GM12878 (cell line): ENCODE results near the gene LSMEM2. TPM values are rescaled to one million over a fixed set of nuclear protein-coding genes. Genes with fewer than 3 reads are reported as not detected.
A peak's percentile ranks its signal among the peaks of the same experiment; 100 is the strongest.

Experiments
- BRCA1 ChIP-seq: IDR thresholded peaks from 2 replicates; pipeline ENCODE4 v1.6.1; 2011; ENCODE audit warnings: low read depth, low read length, improper control_type of control experiment
- EGR1 ChIP-seq, 2 experiments: IDR thresholded peaks; 1 replicate in 1 of 2; 2 replicates in 1 of 2; pipeline ENCODE4 v1.6.1; 2011 to 2012; ENCODE audit warnings: low read depth in 2 of 2, low read length in 2 of 2, borderline replicate concordance in 1 of 2, mild to moderate bottlenecking in 1 of 2, moderate library complexity in 1 of 2
- EZH2 ChIP-seq: IDR thresholded peaks from 2 replicates; pipeline ENCODE4 v1.6.1; 2012; ENCODE audit warnings: low read depth, mild to moderate bottlenecking, control low read depth, inconsistent platforms, low read length, borderline replicate concordance; ENCODE audit not compliant: control insufficient read depth
- GABPA ChIP-seq: IDR thresholded peaks from 2 replicates; pipeline ENCODE4 v1.6.1; 2014; ENCODE audit warnings: antibody characterized with exemption, low read depth, mild to moderate bottlenecking, inconsistent platforms
- IKZF2 ChIP-seq, 2 experiments: fragments of 450-650 bp; IDR thresholded peaks; 2 replicates each; pipeline ENCODE4 v1.6.1; 2017; ENCODE audit warnings: mild to moderate bottlenecking in 2 of 2, moderate library complexity in 2 of 2
- POLR2A ChIP-seq: IDR thresholded peaks from 2 replicates; pipeline ENCODE4 v1.6.1; 2011; ENCODE audit warnings: low read depth, mild to moderate bottlenecking, low read length
- POLR2AphosphoS5 ChIP-seq: IDR thresholded peaks from 2 replicates; pipeline ENCODE4 v1.6.1; 2011; ENCODE audit warnings: mild to moderate bottlenecking, low read length, inconsistent platforms
- RELA ChIP-seq: fragments of 450-650 bp; IDR thresholded peaks from 2 replicates; pipeline ENCODE4 v1.8.0; 2014; ENCODE audit warnings: borderline replicate concordance; ENCODE audit not compliant: partially characterized antibody
- SIX5 ChIP-seq: IDR thresholded peaks from 2 replicates; pipeline ENCODE4 v1.6.1; 2011; ENCODE audit warnings: mild to moderate bottlenecking, low read depth, low read length, moderate library complexity; ENCODE audit not compliant: severe bottlenecking
- SMARCA5 ChIP-seq: fragments of 450-650 bp; IDR thresholded peaks from 2 replicates; pipeline ENCODE4 v1.6.1; 2017; ENCODE audit warnings: mild to moderate bottlenecking
- SREBF1 ChIP-seq: IDR thresholded peaks from 2 replicates; pipeline ENCODE4 v1.6.1; 2012; ENCODE audit warnings: mild to moderate bottlenecking, low read length
- SREBF2 ChIP-seq: IDR thresholded peaks from 2 replicates; pipeline ENCODE4 v1.6.1; 2012; ENCODE audit warnings: mild to moderate bottlenecking, low read length
- TBL1XR1 ChIP-seq: IDR thresholded peaks from 2 replicates; pipeline ENCODE4 v1.6.1; 2012; ENCODE audit warnings: low read depth, low read length, improper control_type of control experiment
- YBX1 ChIP-seq: fragments of 450-650 bp; IDR thresholded peaks from 2 replicates; pipeline ENCODE4 v1.6.1; 2016; ENCODE audit warnings: antibody characterized with exemption
- polyA plus RNA-seq, 11 experiments: library from polyadenylated mRNA; depleted of rRNA in 4 of 11; unstranded in 6 of 11; stranded (reverse) in 5 of 11; fragments of >200 nt; fragmentation: Nextera tagmentation in 4 of 11; fragmentation: Illumina TruSeq in 1 of 11; extraction: Ambion mirVana in 4 of 11; extraction: Trizol in 1 of 11; gene quantifications; 1 replicate in 1 of 11; 2 replicates in 10 of 11; pipeline versions ENCODE4 v1.2.1 to v1.2.3, GENCODE V29; 2011 to 2016; ENCODE audit warnings: inconsistent platforms in 2 of 11, missing spikeins in 2 of 11, low read depth in 1 of 11
- total RNA-seq, 4 experiments: library from RNA; depleted of rRNA in 3 of 4; stranded (reverse); fragments of >200 nt in 3 of 4; fragmentation: Illumina TruSeq in 1 of 4; extraction: Trizol in 1 of 4; gene quantifications; 2 replicates each; pipeline versions ENCODE4 v1.2.1 to v1.2.3, GENCODE V29; 2013 to 2021
- TF ChIP-seq, protein P1 (sequence below): fragments of 450-650 bp; conservative IDR thresholded peaks from 2 replicates; pipeline ENCODE4 v1.6.1; 2017; ENCODE audit warnings: mild to moderate bottlenecking, moderate library complexity
- TF ChIP-seq, protein P2 (sequence below): IDR thresholded peaks from 2 replicates; pipeline ENCODE4 v1.6.1; 2011; ENCODE audit warnings: mild to moderate bottlenecking, low read depth, low read length, moderate library complexity; ENCODE audit not compliant: insufficient replicate concordance
- TF ChIP-seq, protein P3 (sequence below): IDR thresholded peaks from 2 replicates; pipeline ENCODE4 v1.6.1; 2012; ENCODE audit warnings: low read depth, low read length, improper control_type of control experiment
- TF ChIP-seq, protein P4 (sequence below): fragments of 150-350 bp; IDR thresholded peaks from 2 replicates; pipeline ENCODE4 v1.6.1; 2016; ENCODE audit warnings: low read depth, low read length
- TF ChIP-seq, protein P5 (sequence below): fragments of 450-650 bp; IDR thresholded peaks from 2 replicates; pipeline ENCODE4 v1.6.1; 2016; ENCODE audit warnings: mild to moderate bottlenecking
- TF ChIP-seq, protein P6 (sequence below): IDR thresholded peaks from 2 replicates; pipeline ENCODE4 v1.6.1; 2011; ENCODE audit warnings: borderline replicate concordance, low read depth, mild to moderate bottlenecking, moderate library complexity, mixed read lengths, low read length; ENCODE audit not compliant: insufficient read depth; ENCODE audit errors: extremely low read length

Gene LSMEM2
- total and polyA plus RNA-seq, 10 of the 15 experiments (the other 5 are each of a cell fraction or from before 2014, with no cell fraction given) = 0.17 TPM; not detected in 9

DNA sequence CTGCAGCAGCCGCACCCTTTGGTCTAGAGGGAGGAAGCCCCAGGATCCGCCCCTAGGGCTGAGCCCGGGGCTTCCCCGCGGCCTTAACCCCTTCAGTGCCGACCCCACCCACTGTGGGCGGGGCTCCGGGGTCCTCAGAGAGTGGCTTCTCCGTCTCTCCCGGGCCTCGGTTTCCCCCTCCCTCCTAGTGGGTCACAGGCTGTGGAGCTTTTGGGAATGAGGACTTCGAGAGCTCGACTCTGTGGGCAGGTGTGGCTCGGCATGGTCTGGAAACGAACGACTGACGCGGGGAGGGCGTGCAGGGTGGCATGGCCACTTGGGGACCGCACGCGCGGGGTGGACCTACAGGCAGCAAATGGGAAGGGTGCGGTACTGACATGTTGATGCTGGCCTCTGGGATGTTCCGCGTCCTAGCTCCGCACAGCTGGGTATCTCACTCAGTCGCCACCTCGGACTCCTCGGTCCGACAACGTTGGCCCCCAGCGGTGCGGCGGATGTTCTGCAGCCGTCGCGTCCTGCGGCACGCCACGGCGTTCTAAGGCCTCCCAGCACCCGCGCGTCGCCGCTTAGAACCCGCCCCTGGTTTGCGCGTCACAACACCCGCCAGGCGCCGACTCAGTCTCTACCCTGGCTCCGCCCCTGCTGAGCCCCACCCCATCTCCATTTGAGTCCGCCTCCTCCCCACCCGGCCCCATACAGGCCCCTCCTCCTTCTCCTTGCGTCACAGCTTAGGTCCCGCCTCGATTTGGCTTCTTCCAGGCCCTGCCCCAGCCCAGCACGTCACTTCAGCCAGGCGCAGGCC is 20.1 kb downstream of the LSMEM2 start, which contains the start of the genes HYAL3 and NAA80 (continued):
- TF ChIP-seq, protein P1, sequence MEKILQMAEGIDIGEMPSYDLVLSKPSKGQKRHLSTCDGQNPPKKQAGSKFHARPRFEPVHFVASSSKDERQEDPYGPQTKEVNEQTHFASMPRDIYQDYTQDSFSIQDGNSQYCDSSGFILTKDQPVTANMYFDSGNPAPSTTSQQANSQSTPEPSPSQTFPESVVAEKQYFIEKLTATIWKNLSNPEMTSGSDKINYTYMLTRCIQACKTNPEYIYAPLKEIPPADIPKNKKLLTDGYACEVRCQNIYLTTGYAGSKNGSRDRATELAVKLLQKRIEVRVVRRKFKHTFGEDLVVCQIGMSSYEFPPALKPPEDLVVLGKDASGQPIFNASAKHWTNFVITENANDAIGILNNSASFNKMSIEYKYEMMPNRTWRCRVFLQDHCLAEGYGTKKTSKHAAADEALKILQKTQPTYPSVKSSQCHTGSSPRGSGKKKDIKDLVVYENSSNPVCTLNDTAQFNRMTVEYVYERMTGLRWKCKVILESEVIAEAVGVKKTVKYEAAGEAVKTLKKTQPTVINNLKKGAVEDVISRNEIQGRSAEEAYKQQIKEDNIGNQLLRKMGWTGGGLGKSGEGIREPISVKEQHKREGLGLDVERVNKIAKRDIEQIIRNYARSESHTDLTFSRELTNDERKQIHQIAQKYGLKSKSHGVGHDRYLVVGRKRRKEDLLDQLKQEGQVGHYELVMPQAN = peak; percentile 93
- TF ChIP-seq YBX1 (no peak), POLR2A (peak; percentile 99), SMARCA5 (peak; percentile 94), POLR2AphosphoS5 (peak; percentile 94), BRCA1 (no peak), SIX5 (no peak), EZH2 (no peak), IKZF2 (IDR thresholded peaks at IDR 0.05) (peak; percentile 27 to 55; a peak in 2 of 4 replicates), SREBF2 (no peak), TBL1XR1 (no peak), SREBF1 (no peak), GABPA (no peak), RELA (no peak), EGR1 (IDR thresholded peaks at IDR 0.05; ENCODE audit: borderline replicate concordance in 1 of 2, low read depth in 2 of 2, low read length in 2 of 2) (no peak)
- TF ChIP-seq, protein P2, sequence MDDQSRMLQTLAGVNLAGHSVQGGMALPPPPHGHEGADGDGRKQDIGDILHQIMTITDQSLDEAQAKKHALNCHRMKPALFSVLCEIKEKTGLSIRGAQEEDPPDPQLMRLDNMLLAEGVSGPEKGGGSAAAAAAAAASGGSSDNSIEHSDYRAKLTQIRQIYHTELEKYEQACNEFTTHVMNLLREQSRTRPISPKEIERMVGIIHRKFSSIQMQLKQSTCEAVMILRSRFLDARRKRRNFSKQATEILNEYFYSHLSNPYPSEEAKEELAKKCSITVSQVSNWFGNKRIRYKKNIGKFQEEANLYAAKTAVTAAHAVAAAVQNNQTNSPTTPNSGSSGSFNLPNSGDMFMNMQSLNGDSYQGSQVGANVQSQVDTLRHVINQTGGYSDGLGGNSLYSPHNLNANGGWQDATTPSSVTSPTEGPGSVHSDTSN = no peak
- TF ChIP-seq, protein P3, sequence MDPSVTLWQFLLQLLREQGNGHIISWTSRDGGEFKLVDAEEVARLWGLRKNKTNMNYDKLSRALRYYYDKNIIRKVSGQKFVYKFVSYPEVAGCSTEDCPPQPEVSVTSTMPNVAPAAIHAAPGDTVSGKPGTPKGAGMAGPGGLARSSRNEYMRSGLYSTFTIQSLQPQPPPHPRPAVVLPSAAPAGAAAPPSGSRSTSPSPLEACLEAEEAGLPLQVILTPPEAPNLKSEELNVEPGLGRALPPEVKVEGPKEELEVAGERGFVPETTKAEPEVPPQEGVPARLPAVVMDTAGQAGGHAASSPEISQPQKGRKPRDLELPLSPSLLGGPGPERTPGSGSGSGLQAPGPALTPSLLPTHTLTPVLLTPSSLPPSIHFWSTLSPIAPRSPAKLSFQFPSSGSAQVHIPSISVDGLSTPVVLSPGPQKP = no peak
- TF ChIP-seq, protein P4, sequence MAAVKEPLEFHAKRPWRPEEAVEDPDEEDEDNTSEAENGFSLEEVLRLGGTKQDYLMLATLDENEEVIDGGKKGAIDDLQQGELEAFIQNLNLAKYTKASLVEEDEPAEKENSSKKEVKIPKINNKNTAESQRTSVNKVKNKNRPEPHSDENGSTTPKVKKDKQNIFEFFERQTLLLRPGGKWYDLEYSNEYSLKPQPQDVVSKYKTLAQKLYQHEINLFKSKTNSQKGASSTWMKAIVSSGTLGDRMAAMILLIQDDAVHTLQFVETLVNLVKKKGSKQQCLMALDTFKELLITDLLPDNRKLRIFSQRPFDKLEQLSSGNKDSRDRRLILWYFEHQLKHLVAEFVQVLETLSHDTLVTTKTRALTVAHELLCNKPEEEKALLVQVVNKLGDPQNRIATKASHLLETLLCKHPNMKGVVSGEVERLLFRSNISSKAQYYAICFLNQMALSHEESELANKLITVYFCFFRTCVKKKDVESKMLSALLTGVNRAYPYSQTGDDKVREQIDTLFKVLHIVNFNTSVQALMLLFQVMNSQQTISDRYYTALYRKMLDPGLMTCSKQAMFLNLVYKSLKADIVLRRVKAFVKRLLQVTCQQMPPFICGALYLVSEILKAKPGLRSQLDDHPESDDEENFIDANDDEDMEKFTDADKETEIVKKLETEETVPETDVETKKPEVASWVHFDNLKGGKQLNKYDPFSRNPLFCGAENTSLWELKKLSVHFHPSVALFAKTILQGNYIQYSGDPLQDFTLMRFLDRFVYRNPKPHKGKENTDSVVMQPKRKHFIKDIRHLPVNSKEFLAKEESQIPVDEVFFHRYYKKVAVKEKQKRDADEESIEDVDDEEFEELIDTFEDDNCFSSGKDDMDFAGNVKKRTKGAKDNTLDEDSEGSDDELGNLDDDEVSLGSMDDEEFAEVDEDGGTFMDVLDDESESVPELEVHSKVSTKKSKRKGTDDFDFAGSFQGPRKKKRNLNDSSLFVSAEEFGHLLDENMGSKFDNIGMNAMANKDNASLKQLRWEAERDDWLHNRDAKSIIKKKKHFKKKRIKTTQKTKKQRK = no peak
- TF ChIP-seq, protein P5, sequence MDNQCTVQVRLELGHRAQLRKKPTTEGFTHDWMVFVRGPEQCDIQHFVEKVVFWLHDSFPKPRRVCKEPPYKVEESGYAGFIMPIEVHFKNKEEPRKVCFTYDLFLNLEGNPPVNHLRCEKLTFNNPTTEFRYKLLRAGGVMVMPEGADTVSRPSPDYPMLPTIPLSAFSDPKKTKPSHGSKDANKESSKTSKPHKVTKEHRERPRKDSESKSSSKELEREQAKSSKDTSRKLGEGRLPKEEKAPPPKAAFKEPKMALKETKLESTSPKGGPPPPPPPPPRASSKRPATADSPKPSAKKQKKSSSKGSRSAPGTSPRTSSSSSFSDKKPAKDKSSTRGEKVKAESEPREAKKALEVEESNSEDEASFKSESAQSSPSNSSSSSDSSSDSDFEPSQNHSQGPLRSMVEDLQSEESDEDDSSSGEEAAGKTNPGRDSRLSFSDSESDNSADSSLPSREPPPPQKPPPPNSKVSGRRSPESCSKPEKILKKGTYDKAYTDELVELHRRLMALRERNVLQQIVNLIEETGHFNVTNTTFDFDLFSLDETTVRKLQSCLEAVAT = peak; percentile 76
- TF ChIP-seq, protein P6, sequence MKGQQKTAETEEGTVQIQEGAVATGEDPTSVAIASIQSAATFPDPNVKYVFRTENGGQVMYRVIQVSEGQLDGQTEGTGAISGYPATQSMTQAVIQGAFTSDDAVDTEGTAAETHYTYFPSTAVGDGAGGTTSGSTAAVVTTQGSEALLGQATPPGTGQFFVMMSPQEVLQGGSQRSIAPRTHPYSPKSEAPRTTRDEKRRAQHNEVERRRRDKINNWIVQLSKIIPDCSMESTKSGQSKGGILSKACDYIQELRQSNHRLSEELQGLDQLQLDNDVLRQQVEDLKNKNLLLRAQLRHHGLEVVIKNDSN = no peak
